ENCODE results near the gene CNOT2.

The CNOT2 gene

GRCh38 chr12:70306676-70307075 lies 63.4 kb downstream of the CNOT2 start:
- DNase-seq (ENCODE audit: low read depth) = no peak

- no peak for DNase-seq (ENCODE audit: low read depth)
These were observed 64.6 kb downstream of the CNOT2 start for GRCh38 chr12:70307868-70308267.

- DNase-seq (ENCODE audit: low read depth) = no peak
These were observed 66.1 kb downstream of the CNOT2 start for GRCh38 chr12:70309348-70309747.

GRCh38 chr12:70314145-70314544 lies 70.9 kb downstream of the CNOT2 start:
- DNase-seq (ENCODE audit: low read depth) = no peak

GRCh38 chr12:70317781-70318180 lies 74.5 kb downstream of the CNOT2 start:
- no peak for DNase-seq (ENCODE audit: low read depth)

- no peak for DNase-seq (ENCODE audit: low read depth)
These were observed 76.4 kb downstream of the CNOT2 start for GRCh38 chr12:70319605-70320004.

GRCh38 chr12:70321191-70321590 lies 78.0 kb downstream of the CNOT2 start:
- no peak for DNase-seq (ENCODE audit: low read depth)

GRCh38 chr12:70327541-70327940 lies 84.3 kb downstream of the CNOT2 start:
- no peak for DNase-seq (ENCODE audit: low read depth)

GRCh38 chr12:70329728-70330127 lies 86.5 kb downstream of the CNOT2 start:
- no peak for DNase-seq (ENCODE audit: low read depth)

- no peak for DNase-seq (ENCODE audit: low read depth)
These were observed 86.9 kb downstream of the CNOT2 start for GRCh38 chr12:70330158-70330557.

GRCh38 chr12:70332236-70332635 lies 89.0 kb downstream of the CNOT2 start:
- no peak for DNase-seq (ENCODE audit: low read depth)

- DNase-seq (ENCODE audit: low read depth) = no peak
These were observed 91.5 kb downstream of the CNOT2 start for GRCh38 chr12:70334742-70335141.

GRCh38 chr12:70338531-70338930 lies 95.3 kb downstream of the CNOT2 start:
- DNase-seq (ENCODE audit: low read depth) = no peak

GRCh38 chr12:70351076-70351475 lies 107.8 kb downstream of the CNOT2 start:
- no peak for DNase-seq (ENCODE audit: low read depth)

GRCh38 chr12:70353780-70354660 lies 110.8 kb downstream of the CNOT2 start:
- DNase-seq (ENCODE audit: low read depth) = no peak

GRCh38 chr12:70354787-70355186 lies 111.6 kb downstream of the CNOT2 start:
- no peak for DNase-seq (ENCODE audit: low read depth)

- no peak for DNase-seq (ENCODE audit: low read depth)
These were observed 112.7 kb downstream of the CNOT2 start for GRCh38 chr12:70355972-70356371.

GRCh38 chr12:70359458-70360197 lies 116.4 kb downstream of the CNOT2 start:
- no peak for DNase-seq (ENCODE audit: low read depth)

- no peak for DNase-seq (ENCODE audit: low read depth)
These were observed 117.0 kb downstream of the CNOT2 start for GRCh38 chr12:70360218-70360617.

GRCh38 chr12:70364695-70365397 lies 121.6 kb downstream of the CNOT2 start:
- no peak for DNase-seq (ENCODE audit: low read depth)

- DNase-seq (ENCODE audit: low read depth) = no peak
These were observed 122.1 kb downstream of the CNOT2 start for GRCh38 chr12:70365398-70365647.

GRCh38 chr12:70365648-70366518 lies 122.7 kb downstream of the CNOT2 start, which contains the start of gene KCNMB4:
TSS of gene KCNMB4 (plus strand) at chr12:70366290. CDS start at chr12:70366735, 445 bp downstream.
- no peak for DNase-seq (ENCODE audit: low read depth)
